GM21515 (cell line): ENCODE data around the gene SIPA1L3.
"Not testable (repeated sequence)": the region's sequence is repeated elsewhere in the genome, so short reads cannot be mapped to it uniquely, and the experiment has no call there.

Source experiments
- ATAC-seq: cut with Tn5 transposase; IDR thresholded peaks from one replicate; pipeline ENCODE4 v1.9.1; 2021; ENCODE audit not compliant: unreplicated experiment

The SIPA1L3 gene

GRCh38 chr19:38063928-38064327 lies 156.9 kb downstream of the SIPA1L3 start:
- no peak for ATAC-seq

DNA sequence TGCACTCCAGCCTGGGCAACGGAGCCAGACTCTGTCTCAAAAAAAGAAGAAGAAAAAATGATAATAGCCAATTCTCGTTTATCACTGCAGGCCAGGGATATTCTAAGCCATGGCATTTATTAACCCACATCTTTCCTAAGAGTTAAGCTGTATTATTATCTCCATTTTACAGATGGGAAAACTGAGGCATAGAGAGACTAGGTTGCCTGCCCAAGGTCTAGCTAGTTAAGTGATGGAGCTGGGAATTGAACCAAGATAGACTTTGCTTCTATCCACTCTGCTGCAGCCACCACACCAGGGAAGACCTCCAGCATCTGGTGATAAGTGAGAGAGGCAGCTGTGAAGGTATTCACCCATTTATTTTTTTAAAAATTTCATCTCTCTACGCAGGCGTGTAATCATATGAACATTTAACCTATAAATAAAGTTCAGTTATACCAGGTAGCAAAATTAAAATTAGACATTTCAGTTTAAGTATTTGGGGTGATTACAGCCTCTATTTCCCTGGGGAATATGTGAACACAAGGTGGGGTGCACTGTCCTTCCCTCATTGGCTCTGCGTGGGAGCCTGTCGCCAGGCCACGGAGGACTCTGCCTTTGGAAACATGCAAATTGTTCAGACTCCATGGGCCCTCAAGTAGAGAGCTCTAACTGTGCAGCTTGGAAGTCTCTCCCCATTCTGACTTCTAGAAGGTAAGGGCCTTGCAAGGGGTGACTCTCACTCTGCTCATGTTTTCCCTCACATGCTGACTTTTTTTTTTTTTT lies 157.8 kb downstream of the SIPA1L3 start:
- ATAC-seq = no peak

- not testable (repeated sequence) for ATAC-seq
Measured at GRCh38 chr19:38065775-38066174, 158.8 kb downstream of the SIPA1L3 start.

GRCh38 chr19:38068826-38069225 lies 161.8 kb downstream of the SIPA1L3 start:
- ATAC-seq = no peak

DNA sequence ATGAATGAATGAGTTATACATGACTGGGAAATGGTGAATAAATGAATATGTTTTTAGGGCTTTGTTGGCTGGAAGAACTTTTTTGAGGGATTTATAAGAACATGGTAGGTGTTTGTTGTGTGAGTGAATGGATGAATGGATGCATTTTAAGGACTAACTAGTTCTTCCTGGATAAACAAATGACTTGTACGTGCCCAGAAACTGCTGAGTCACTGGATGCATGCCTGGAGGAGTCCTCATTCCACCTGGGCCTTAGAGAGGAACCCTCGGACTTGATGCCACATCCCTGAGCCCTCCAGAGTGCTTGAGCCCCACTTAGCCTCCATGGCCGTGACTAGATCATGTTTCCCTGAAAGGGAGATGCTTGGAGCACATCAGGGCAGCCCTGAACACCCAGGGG lies 163.6 kb downstream of the SIPA1L3 start:
- ATAC-seq = no peak

GRCh38 chr19:38071054-38071453 lies 164.0 kb downstream of the SIPA1L3 start:
- ATAC-seq = not testable (repeated sequence)

- ATAC-seq = no peak
Measured at GRCh38 chr19:38071647-38072046, 164.6 kb downstream of the SIPA1L3 start.

- no peak for ATAC-seq
Measured at GRCh38 chr19:38072776-38073750, 166.1 kb downstream of the SIPA1L3 start.

DNA sequence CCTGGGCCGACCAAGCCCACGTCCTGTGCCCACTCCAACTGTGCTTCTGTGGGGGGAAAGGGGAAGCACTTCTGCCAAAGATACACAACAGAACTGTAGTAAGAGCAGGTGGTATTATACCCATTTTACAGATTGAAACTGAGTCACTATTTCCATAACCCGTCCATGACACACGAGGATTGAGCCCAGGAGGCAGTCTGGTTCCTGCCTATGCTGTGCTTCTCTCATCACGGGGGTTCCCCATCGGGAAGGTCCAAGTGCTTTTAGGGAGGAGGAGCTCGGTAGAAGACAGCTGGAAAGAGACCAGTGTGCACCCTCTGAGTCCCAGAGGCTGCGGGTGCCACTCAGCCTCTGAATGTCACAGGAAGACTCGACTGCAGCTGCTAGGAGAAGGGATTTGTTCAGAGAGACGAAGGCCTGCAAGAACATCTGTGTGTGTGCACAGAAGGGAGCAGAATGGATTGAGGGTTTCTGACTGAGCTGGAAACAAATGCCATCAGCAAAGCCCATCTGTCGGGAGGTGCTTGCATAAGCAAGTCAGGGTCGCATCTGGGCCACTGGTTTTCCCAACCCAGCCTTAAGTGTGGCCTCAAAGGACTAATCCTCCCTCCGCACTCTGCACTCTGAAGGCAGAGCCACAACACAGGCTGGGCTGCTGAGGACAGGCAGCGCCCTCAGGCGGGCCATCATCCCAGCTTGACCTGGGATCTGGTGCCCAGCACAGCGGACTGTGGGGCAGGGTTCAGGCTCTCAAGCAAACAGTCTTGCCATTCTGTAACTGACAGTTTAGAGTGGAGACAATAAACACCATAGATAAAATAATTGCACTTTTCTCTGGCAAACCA lies 167.1 kb downstream of the SIPA1L3 start:
- no peak for ATAC-seq

- no peak for ATAC-seq
Measured at GRCh38 chr19:38076337-38076736, 169.3 kb downstream of the SIPA1L3 start.

GRCh38 chr19:38078302-38078930 lies 171.4 kb downstream of the SIPA1L3 start:
- no peak for ATAC-seq

- ATAC-seq = peak; percentile 61
Measured at GRCh38 chr19:38079926-38080380, 172.9 kb downstream of the SIPA1L3 start.

DNA sequence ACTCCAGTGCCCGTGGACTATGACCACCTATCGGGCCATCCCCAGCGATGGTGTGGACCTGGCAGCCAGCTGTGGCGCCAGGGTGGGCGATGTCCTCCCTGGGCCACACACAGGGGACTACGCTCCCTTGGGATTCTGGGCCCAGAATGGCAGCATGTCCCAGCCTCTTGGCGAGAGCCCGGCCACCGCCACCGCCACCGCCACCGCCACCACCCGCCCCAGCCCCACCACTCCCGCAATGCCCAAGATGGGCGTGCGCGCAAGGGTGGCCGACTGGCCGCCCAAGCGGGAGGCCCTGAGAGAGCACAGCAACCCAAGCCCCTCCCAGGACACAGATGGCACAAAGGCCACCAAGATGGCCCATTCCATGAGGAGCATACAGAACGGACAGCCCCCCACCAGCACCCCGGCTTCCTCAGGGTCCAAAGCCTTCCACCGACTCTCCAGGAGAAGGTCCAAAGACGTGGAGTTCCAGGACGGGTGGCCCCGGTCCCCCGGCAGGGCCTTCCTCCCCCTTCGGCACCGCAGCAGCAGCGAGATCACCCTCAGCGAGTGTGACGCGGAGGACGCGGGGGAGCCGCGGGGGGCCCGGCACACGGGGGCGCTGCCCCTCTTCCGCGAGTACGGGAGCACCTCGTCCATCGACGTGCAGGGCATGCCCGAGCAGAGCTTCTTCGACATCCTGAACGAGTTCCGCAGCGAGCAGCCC lies 174.7 kb downstream of the SIPA1L3 start:
- ATAC-seq = no peak

DNA sequence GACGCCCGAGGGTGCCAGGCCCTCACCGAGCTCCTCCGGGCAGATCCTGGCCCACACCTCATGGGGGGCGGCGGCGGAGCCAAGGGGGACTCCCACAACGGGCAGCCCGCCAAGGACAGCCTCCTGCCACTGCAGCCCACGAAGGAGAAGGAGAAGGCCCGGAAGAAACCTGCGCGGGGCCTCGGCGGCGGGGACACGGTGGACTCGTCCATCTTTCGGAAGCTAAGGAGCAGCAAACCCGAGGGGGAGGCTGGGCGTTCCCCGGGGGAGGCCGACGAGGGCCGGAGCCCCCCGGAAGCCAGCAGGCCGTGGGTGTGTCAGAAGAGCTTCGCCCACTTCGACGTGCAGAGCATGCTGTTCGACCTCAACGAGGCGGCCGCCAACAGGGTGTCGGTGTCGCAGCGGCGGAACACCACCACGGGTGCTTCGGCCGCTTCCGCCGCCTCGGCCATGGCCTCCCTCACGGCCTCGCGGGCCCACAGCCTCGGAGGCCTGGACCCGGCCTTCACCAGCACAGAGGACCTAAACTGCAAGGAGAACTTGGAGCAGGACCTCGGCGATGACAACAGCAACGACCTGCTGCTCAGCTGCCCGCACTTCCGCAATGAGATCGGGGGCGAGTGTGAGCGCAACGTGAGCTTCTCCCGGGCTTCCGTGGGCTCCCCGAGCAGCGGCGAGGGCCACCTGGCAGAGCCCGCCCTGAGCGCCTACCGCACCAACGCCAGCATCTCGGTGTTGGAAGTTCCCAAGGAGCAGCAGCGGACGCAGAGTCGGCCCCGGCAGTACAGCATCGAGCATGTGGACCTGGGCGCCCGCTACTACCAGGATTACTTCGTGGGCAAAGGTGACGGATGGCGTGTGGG lies 175.5 kb downstream of the SIPA1L3 start:
- ATAC-seq = no peak

DNA sequence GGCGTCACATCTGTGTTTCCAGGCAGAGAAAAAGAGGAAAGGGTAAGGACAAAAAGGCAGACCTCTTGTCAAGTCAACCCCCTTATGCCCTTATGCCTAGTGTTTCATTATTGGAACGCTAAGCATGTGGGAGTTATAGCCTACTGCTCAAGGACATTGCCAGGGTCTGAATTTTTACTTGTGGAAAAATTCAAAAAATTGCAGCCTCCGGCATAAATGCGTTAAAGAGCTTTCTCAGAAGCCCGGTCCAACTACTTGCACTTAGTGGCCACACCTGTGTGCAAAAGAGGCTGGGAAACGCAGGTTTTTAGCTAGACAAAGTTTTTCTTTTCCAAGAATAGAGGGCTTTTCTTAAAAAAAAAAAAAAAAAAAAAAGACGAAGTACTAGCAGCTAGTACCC lies 177.2 kb downstream of the SIPA1L3 start:
- ATAC-seq = no peak

DNA sequence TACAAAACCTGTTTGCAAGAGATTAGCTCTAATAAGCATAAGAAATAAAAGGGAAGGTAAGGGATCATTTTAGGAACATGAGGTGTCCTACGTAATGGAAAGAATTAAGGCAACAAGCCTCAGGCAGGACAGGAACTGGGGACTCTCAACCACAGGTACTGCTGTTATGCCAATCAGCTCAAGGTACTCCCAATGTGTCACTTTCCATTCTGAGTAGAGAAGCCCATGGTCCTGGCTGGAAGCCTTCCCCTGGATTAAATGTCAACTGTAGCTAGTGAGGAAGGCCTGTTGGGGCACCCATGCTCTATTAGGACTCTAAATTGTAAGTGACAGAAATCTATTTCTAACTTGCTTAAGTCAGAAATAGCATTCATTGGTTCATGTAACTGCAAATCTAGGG lies 182.4 kb downstream of the SIPA1L3 start:
- no peak for ATAC-seq

DNA sequence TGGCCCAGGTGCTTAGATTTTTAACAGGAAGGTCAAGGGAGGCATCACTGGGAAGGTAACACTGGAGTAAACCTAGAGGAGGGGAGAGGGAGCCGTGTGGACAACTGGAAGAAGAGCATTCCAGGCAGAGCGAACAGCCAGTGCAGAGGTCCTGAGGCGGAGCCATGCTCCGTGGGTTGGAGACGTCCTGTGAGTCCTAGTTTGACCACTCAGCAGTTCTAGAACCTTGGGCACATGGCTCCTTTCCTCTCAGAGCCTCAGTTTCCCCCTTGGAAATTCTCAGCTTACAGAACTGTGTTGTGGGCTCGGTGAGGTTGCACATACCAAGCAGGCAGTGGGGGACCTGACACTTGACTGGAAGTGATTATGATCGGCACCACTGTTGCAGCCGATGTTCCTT lies 186.1 kb downstream of the SIPA1L3 start:
- ATAC-seq = no peak

GRCh38 chr19:38093587-38093986 lies 186.6 kb downstream of the SIPA1L3 start:
- no peak for ATAC-seq
